ENCODE measurements around the gene RFX4. TPM values are rescaled to one million over a fixed set of nuclear protein-coding genes. Genes with fewer than 3 reads are reported as not detected.
"Not testable (repeated sequence)": the region's sequence is repeated elsewhere in the genome, so short reads cannot be mapped to it uniquely, and the experiment has no call there.

The RFX4 gene
- total RNA-seq, 1 donor from 2014 or later: 0.13 TPM

DNA sequence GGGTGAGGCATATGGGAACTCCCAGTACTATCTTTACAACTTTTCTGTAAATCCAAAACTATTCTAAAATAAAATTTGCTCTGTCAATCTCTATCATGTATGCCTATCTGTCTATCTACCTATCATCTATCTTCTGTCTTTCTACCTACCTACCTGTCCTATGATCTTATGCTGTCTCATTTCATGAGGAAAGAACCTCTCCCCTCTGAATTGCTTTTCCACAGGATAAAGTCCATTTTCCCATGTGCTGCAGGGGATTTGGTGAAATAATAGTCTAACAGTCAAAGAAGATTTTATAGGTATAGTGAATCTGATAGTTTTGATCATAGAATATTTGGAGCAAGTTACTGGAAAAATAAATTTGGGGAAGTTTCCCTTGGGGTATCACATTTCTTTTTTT is 104.9 kb downstream of the RFX4 start:
- no peak for DNase-seq (ENCODE audit: low spot score)

DNA sequence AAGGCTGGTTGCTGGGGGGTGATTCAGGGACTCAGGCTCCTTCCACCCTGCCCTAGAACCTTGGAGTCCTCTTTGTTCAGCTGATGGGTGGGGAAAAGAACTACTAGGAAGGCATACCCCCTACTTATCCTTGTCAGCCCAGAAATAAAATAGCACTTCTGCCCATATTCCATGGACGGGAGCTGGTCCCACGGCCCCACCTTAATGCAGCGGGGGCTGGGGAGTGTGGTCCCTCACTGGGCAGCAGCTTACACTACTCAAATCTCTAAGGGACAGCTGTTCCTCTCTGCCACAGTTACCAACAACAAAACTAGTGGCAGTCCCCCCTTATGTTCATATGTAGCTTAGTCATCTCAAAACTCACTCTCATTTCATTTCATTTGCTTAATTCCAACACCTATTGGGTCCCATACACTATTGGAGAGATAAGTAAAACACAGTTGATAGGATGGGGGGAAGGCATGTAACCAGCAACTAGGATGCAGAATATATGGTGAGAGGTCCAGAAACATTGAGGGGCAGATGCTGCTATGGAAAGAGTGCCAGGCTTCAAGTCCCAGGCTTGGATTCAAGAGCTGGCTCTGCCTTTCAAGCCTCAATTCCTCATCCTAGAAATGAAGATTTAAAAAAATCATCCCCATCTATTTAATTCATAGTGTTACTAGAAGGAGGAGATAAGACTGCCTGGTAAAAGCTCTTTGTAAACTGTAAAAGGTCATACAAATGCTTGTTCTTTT is 107.9 kb downstream of the RFX4 start:
- DNase-seq (ENCODE audit: low spot score): no peak

DNA sequence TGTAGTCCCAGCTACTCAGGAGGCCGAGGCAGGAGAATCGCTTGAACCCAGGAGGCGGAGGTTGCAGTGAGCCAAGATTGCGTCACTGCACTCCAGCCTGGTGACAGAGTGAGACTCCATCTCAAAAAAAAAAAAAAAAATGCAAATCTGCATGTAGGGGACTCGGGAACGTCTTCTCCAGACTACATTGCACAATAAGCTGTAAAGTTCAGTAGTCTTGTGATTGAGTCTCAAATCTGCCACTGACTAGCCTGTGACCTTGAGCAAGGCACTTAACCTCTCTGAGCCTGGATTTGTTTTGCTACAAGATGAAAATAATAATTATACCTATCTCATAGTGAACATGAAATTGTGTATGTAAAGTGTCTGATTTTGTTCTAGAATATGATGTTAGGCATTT is 109.2 kb downstream of the RFX4 start:
- not testable (repeated sequence) for DNase-seq (ENCODE audit: low spot score)

DNA sequence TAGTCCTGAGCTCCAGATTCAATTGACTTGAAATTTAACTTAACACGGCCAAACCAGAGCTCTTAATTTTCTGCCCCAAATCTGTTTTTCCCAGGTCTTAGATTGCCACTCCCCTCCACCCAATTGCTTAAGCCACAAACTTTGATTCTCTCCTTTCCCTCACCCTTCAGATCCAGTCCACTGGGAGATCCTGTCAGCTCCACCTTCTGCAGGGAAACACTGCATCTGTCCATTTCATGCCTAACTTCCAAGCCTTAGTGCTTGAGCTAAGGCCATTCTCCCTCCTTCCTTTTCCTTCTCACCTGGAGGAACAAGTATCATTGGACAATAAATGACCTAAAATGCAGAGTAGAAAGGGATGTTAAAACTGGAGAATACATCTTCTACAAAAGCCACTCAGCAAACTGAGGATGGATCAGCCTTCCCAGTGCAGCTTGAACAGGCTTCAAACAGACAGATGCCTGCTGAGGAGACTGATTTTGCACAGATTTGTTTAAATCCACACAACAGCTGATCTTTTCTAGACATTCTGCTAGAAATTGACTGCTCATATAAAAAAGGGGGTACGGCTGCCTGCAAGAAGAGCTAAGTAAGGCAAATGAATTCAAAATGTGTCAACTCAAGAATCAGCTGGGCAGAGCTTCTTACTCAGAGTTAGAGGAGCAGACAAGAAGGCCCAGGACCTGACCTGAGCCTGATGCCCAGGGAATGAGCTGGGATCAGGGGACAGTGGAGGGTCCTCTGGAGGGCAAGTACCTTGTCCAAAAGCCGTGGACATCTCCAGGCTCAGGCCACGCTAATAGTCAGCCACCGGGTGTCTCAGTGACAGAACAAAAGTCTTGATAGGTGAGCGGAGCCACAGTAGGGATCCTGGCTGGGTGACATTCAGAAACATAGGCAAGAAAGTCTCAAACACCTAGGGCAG is 110.4 kb downstream of the RFX4 start:
- DNase-seq (ENCODE audit: low spot score): no peak

DNA sequence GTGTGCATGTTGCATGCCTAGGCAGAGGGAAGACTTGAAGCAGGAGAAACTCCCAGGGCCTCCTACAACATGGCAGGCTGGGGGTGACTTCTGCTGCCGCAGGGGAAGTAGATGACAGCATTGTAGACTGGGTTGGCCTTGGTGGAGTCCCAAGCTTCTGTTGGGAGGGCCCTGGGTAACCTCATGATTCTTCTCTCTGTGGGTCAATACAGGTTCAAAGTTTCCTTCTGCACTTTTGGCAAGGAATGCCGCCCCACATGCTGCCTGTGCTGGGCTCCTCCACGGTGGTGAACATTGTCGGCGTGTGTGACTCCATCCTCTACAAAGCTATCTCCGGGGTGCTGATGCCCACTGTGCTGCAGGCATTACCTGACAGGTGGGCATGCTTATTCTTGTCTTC is 113.3 kb downstream of the RFX4 start:
- no peak for DNase-seq (ENCODE audit: low spot score)

DNA sequence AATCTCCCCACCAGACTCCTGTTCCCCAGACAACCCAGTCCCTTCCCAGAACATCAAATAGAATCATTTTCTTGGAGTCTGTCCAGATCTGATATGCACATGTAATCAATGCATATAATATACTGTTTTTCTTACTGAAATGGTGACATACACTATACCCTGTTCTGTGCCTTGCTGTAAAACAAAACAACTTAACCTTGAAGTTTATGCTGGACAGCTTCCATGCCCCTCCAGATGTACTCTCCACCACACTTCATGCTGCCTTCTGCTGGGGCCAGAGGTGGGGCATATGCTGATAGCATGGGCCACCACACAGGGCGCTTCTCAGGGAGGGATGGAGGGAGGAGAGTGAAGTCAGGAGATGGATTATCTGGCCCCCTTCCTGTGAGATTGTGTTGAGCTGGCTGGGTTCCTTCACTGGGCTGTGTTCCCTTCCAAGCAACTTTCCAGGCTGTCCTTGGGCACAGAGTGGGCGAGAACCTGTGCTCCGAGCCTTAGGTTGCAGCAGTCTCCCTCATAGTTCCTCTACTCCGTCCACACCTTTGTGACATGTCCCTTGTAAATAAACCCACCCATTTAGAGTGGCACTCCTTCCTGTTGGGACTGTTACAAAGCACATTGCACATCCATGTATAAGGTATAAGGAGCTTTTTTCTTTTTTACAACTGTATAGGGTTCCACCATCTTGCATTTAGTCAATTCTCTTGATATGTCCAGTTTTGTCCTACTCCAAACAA is 114.0 kb downstream of the RFX4 start:
- DNase-seq (ENCODE audit: low spot score): no peak

DNA sequence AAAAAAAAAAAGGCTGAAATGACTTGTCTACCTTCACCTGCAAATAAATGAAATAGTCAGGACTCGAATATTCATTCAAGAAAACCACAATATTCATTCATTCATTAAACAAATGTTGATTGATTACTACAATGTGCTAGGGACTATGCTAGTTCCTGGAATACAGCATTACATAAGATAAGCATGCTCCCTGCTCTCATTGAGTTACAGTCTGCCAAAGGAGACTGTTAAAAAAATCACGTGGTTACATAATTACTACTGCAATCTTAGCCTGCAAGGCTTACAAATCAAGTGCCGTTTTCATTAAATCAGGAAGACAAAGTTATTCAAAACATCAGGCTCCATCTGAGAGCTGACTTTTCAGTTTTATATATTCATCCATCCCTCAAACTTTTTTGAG is 121.3 kb downstream of the RFX4 start:
- DNase-seq (ENCODE audit: low spot score): no peak

DNA sequence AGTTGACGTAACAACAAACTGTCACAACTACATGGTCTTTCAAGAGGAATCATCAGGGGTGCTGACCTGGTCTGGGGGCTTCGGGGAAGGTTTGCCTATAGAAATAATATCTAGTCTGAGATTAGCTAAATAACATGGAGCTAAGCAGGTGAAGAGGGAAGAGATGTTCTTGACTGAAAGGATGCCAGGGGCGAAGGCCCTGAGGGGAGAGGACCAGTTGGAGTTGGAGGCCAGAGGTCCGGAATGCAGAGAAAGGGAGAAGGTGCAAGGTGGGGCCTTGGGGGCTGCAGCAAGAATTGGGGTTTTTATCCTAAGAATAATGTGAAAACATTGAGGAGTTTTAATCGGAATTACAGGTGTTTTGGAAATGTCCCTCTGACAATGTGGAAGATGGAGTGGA is 123.2 kb downstream of the RFX4 start:
- no peak for DNase-seq (ENCODE audit: low spot score)

DNA sequence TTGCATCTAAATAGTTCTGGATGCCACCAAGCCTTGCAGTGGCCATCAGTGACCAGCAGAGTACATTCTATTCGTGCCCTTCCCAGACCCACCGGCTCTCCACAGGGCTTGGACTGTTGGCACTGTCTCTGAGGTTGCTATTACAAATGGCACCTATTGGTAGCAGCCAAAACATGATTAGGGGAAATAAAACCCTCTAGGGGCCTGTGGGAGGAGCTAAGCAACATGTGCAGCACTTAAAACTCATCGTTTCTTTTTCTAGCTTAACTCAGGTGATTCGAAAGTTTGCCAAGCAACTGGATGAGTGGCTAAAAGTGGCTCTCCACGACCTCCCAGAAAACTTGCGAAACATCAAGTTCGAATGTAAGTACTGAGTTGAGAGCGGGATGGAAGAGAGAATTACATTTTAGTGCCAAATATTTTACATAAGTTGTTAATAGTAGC is 126.3 kb downstream of the RFX4 start:
- DNase-seq (ENCODE audit: low spot score): no peak

DNA sequence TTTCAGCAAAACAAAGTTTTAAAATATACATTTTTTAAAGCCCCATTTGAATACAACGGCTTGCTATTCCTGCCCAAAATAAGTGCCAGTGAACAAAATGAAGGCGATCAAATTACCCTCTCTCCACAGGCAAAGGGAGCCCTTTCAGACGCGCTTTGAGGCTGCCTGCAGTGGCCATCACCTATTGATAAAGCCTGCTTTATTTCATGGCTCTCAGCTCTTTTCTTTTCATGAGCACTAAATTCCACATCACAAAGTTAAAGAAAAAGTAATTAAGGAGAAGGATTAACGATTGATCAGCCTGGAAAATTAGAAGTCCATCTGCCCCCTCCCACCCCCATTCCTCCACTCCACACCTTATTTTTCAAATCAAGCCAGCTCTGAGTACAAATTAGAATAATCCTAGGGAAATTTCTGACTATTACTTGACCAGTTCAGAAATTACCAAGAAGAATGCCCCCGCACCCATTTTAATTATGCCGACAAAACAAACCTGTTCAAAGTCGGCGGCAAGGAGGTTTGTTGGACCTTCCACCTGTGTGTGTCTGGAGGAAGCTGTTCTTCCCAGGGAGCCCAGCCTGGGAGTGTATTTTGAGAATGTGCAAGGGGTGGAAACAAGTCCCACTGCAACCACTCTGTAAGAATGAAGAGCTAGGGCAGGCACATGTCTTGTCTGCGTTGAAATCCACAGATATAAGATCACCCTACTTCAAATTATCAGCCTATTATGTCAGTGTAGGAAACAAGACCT is 127.5 kb downstream of the RFX4 start:
- DNase-seq (ENCODE audit: low spot score): no peak

DNA sequence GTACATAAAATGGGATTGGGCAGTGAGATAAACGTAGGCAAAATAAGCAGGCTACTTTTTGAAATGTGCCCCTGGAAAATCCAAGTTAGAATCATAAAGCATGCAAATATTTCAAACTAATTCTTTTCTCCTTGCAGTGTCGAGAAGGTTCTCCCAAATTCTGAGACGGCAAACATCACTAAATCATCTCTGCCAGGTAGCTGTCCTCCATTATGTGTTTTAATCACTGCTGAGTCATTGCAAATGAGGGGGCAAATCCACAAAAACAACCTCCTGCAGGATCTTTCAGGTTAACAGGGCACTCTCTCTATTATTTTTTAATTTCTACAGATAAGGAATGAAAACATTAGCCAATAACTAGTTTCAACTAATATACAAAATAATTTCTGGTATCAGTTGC is 128.5 kb downstream of the RFX4 start:
- no peak for DNase-seq (ENCODE audit: low spot score)

DNA sequence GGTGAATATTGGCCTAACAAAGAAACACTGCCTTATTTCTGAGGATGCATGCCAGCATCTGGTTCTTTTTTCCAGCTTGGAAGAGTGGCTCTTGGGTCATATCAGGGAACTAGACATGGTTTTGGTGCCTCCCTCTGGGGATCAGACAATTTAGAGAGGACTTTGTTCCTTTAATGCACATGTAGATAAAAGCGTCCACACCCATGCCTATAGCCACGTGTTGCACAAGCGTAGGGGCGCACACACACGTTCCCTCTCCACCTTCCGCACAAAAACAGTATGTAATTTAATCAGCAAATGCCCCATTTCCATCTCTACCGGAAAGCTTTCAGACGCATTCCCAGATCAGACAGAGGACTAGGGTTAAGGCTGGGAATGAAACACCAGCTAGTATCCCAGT is 130.0 kb downstream of the RFX4 start:
- DNase-seq (ENCODE audit: low spot score): no peak

DNA sequence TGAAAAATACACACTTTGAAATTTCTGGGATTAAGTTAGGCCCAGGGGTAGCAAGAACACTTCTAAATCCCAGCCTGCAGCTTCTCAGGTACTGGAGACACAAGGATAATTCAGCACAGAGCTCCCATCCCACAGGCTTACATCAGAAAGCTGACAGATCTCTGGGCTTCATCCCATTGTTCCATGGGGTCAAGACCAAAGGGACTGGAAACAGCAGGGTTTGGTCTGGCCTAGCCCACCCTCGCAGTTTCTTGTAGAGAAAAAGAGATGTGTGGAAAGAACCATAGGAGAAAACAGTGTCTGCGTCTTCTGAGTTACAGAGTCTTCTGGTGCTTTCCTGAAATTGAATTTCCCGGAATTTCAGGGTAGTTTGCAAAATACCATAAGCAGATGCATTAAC is 132.1 kb downstream of the RFX4 start:
- DNase-seq (ENCODE audit: low spot score): no peak

DNA sequence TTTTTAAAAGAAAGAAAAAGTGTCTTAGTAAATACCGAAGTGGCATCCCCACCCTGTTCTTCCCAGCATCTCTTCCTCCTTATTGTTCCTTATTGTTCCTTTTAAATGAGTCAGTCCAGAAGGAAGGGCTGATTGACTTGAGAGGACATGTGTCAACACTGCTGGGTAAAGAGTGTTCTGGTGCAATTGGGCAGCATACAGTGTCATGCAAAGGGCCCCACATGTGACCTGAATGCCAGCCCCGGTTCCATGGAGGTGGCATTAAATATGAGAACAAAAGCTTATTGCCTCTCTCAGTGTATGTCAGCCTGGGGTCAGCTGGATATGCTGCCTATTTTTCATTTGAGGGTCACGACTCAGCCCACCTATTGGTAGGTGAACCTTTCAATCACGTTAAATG is 132.8 kb downstream of the RFX4 start:
- DNase-seq (ENCODE audit: low spot score): no peak

DNA sequence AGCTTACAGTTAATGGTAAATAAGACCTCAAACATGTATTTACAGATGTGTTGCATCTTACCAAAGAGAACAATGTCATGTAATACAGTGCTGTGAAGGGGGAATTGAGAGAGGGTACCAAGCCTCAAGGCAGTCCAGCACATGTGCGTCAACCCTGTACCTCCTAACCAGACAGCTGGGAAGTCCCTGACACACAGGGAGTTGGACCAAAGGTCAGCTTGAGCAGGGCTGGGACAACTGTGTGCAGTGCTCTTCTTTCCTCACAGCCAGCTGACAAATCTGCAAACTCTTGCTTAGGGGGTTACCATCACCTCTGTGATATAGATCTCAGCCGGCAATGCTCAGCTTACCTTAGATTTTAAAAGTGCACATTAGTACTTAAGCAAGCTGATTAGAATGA is 134.9 kb downstream of the RFX4 start:
- no peak for DNase-seq (ENCODE audit: low spot score)

DNA sequence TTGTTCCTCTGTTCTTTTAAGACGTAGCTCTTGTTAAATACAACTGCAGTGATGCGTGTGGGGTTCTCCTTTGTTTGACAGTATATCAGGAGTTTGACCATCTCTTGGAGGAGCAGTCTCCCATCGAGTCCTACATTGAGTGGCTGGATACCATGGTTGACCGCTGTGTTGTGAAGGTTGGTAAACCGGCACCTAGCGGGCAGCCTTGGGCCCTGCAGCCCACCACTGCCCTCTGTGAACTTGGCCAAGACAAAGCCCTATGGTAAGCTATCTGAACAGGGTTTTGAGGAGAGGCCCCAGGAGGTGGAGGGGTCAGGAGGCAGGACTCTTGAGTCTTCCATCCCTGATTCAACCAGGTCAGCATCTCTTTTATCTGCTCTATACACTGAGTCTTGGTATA is 137.1 kb downstream of the RFX4 start:
- DNase-seq (ENCODE audit: low spot score): no peak

DNA sequence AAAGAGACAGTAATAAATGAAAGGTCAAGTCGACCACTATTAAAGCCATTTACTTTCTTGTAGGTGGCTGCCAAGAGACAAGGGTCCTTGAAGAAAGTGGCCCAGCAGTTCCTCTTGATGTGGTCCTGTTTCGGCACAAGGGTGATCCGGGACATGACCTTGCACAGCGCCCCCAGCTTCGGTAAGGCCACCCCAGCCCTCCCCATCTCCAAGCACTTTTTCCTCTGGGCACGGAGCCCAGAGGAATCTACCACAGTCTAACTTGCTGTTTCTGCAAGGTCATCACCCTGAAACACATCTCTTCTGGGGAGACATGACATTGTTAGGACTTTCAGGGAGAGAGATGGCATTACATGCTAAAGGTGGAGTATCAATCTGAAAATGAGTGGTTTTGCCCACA is 137.9 kb downstream of the RFX4 start:
- no peak for DNase-seq (ENCODE audit: low spot score)

DNA sequence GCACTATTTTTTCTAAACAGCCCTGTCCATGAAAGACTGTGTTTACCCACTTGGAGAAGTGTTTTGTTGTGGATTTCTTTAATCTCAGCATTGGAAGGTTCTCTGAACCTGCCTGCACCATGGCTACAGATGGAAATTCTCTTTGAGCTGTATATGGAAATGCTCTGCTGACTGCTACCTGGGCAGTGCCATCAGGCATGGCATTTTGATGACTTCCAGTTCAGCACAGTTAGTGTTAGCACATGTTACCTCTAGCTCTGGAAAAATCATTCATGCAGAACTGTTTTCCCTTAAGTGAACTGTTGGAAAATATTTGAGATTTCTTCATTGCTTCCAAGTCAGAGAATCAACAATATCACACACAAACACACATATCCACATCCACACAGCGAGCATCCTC is 139.1 kb downstream of the RFX4 start:
- no peak for DNase-seq (ENCODE audit: low spot score)

DNA sequence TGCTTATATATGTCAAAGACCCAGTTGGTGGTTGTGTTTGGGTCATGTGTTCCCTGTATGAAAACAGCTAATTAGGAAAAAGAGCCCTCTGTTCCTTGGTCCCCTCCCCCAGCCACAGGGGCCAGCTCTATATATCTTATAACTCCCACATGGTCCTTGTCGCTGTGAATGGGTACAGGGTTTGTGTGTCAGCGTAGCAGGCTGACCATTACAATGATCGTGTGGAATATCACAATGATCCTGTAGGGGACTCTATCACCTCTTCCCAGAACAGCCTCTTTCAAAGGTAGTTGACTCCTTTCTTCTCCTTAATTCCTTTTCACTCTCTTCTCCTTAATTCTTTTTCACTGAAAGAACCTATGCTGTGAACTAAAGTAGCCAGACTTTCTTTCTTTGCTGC is 140.0 kb downstream of the RFX4 start:
- DNase-seq (ENCODE audit: low spot score): no peak

DNA sequence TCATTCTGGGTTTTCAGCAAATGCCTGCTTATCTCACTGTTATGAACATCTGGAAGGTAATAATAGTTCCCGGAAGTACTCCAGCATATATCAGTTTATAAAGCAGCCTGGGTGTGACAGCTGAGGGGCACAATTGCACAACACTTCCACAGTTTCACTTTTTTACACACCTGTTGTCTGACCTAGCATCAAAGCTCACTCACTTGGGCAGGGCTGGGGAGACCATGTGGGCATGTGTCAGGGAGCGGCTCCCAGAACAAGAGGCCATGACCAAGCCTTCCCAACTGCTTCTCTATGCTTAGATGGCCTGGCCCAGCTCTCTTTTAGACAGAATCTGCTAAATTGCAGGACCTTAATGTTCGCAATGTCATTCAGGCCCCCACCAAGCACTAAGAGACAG is 140.6 kb downstream of the RFX4 start:
- DNase-seq (ENCODE audit: low spot score): no peak

DNA sequence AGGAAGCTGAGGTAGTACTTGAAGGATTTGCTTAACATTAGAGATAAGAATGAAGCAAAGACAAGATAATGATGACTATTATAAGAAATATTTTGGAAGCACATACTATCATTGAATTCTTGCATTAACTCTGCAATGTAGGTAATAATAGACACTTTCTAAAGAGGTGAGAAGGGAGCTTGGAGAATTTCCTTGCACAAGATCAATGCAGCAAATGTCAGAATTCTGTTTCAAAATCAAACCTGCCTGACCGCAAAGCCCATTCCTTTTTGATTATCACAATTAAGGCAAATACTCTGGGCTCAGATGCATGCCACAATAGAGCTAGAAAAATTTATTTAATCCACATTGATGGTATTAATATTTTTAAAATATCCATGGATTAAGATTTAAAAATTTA is 141.3 kb downstream of the RFX4 start:
- no peak for DNase-seq (ENCODE audit: low spot score)

Data from mesenteric fat pad (tissue), 1 donor.